Medulla oblongata (tissue), 1 donor: ENCODE measurements around the gene TXLNG.

Experiments
- DNase-seq: peaks from one replicate; pipeline ENCODE4 v3.0.0-alpha.2; 2015; ENCODE audit errors: extremely low spot score

TXLNG gene

GRCh38 chrX:16785247-16786138, 773 bp upstream of the TXLNG start:
- DNase-seq: no peak

DNA sequence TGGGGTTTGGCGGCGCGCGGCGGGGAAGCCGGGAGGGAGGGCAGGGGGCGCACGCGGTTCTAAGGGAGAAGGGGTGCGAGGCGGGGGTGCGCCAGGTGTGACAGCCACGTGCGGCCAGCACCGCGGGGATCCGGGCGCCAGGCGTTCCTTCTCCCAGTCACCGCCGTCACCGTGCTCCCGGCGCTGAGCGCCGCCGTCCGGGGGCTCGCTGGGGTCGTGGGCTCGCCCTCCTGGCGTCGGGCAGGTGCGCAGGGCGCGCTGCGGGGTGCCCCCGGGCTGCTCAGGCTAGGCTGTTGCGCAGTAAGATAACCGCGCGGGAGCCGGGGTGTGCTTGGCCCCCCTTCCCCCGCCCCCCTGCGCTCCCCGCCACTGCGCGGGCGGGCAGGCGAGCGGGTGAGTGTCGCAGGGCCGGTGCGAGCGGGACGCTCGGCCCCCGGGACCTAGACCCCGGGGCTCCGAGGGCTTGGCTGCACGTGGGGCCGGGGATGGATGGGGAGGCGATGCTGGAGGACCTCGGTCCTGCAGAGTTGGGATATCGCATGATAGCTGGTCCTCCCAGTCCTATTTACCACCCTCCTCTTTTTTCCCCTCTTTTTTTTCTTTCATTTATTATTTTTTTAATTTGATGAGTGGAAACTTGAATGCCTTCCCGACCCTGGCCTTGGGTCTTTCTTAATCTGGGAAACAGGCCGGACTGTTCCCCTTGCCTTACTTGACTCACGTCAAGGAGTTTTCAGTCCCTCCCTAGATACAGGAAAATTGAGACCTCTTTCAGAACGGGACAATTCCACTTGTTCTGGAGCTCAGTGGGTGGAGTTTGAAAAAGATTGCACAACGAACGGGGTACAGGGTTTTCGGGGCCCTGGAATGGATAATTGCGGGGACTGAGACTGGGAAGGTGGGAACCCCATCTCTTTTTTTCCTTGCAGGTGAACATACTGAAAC, 797 bp downstream of the TXLNG start:
- no peak for DNase-seq

DNA sequence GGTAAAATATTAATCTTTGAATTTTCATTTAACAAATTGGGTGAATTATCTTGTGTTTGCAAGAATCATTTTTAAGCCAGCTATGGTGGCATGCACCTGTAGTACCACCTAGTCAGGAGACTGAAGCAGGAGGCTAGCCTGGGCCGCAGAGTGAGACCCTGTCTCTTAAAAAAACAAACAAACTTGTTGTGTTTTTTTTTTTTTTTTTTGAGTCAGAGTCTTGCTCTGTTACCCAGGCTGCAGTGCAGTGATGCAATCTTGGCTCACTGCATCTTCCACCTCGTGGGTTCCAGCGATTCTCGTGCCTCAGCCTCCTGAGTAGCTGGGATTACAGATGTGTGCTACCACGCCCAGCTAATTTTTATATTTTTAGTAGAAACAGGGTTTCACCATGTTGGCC, 2.2 kb downstream of the TXLNG start:
- no peak for DNase-seq

GRCh38 chrX:16796298-16796697, 10.0 kb downstream of the TXLNG start:
- no peak for DNase-seq

GRCh38 chrX:16797358-16797757, 11.1 kb downstream of the TXLNG start:
- peak; percentile 55 for DNase-seq

DNA sequence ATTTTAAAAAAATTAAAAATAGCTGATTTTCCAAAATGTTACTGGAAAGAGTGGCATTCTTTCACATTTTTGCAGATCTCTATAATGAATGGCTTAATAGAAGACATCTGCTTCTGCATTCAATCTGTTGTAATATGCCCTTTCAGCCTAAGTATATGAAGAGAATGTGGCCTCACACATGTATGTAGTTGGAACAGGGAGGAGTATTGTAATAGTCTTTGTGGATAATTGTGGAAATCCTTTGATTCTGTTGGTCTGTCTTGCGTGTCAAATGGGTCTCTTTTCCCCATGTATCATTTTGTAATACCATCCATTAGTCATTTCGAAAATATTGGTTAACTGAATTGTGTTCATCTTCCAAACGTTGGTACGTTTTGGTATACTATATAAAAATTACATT, 11.6 kb downstream of the TXLNG start:
- no peak for DNase-seq

- no peak for DNase-seq
Observed at GRCh38 chrX:16804923-16805464, 18.7 kb downstream of the TXLNG start.

- DNase-seq: no peak
Observed at GRCh38 chrX:16807548-16807947, 21.3 kb downstream of the TXLNG start.

DNA sequence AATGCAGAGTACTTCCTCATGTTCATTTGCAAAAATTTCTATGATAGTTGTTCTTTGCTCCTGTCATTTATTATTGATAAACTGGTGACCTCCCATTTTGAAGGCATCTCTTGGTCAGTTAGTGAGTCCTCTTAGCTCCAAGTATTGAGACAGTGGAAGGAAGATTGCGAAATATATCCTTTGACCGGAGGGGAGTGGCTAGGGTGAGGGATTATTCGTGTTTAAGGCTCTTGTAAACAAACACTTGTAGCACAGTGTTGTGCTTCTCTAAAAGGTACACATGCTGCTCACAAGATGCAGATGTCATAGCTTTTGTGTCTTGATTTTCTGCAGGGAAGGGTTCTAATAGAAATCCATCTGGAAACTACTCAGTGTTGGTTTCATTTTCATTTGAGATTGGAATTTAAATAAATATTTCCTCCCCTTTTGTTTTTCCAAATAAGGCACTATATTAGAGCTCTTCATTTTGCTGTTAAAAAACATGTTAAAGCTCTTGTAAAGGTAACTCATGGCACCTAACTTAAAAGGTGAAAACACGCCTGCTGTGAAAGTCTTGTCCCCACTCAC, 21.8 kb downstream of the TXLNG start:
- peak; percentile 16 for DNase-seq

DNA sequence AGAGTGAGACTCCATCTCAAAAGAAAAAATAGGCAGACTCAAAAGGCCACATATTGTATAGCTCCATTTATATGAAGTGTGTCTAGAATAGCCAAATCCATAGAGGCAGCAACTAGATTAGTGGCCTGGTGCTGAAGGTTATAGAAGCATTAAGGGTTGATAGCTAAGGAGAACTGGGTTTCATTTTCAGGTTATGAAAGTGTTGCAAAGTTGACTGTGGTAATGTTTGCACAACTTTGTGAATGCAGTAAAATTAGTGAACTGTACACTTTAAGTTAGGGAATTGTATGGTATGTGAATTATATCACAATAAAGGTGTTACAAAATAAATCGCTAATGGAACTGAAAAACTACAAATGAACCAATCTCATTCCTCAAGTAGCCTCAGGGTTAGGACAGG, 28.3 kb downstream of the TXLNG start:
- DNase-seq: no peak

DNA sequence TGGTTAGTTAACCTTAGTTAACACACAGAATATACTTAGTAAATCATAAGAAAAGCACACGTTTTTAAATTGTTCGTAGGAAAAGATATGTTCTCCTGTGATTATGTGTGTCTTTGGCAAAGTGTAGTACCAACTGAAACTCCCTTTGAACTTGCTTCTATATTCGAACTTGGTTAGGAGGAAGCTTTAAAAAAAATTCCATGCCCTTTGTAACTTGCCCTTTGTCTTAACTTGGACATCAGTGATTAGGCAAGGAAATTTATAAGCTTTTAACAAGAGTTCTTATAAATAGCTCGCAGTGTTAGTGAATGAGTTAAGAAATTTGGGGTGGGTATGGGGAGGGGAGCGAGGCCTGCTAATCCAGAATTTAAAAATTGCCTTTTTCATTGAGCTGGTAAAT, 33.4 kb downstream of the TXLNG start:
- no peak for DNase-seq

DNA sequence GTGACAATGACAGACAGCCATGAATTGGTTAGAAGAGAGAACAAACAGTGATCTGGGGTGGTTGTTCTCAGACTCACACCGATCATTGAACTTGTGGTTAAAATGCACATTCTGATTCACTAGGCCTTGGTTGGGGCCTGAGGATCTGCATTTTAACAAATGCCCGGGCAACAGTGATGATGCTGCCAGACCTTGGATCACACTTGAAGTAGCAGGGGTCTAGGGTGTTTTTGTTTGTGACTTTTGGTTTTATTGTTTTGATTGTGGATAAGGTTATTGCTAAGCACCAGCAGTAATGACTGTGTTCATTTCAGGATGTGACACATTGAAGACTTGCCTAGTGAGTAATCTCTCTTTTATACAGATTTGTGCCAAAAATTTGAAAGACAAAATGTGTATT, 36.5 kb downstream of the TXLNG start:
- DNase-seq: no peak

DNA sequence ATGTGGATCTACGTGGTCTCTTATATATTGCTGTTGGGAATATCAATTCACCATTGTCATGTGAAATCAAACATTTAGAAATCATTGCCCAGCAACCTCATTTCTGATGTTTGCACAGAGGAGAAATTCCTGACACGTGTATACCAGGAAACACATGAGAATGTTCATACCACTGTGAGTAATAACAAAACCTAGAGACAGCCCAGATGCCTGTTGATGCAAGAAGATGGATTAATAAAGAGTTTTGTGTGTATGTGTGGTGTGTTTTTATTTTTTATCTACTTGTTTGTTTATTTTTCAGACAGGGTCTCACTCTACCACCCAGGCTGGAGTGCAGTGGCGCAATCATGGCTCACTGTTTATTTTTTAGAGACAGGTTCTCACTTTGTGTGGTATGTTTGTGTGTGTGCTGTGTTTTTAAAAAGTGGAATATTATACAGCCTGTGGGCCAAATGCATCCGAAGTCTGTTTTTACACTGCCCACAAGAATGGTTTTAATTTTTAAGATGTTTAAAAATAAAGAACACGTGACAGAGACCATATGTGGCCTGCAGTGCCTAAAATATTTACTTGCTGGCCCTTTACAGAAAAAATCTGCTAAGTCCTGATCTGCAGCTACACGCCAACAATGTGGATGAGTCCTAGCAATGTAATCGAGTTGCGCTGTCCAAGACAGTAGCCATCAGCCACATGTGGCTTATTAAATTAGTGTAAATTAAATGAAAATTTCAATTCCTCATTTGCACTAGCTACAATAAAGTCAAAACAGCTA, 39.2 kb downstream of the TXLNG start:
- DNase-seq: no peak

- DNase-seq: peak; percentile 48
Observed at GRCh38 chrX:16826207-16826606, 39.9 kb downstream of the TXLNG start.

- no peak for DNase-seq
Observed at GRCh38 chrX:16827225-16827624, 41.0 kb downstream of the TXLNG start.

DNA sequence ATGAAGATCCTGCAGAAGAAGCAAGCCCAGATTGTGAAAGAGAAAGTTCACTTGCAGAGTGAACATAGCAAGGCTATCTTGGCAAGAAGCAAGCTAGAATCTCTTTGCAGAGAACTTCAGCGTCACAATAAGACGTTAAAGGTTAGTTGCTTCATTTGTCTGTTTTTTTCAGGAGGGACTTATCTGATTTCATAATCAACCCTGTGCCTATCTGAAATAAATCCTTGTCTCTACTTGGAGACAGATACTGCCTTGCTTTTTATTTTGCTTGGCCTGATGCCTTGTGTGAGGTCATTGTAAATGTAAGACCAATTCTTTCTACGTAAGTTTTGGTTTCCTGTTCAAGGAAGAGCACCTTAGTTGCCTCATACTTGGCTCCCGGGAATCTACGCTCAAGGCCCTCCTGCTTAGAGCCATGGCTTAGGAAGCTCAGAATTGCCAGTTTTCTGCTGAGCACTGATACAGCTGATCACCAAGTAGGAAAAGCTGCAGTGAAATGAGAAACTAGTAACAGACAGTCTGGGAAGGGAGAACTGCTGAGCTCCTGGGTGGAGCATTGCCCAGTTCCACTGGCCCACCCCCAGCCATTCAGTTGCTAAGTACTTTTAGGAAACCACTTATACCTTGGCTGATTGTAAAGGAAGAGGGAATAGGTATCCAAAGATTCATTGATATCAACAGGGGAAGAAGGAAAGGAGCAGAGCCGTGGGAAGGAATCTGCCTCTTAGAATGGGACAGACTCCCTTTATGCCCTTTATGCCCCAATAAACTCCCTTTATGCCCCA, 42.0 kb downstream of the TXLNG start:
- peak; percentile 16 for DNase-seq

- DNase-seq: no peak
Observed at GRCh38 chrX:16832301-16832700, 46.0 kb downstream of the TXLNG start.

- no peak for DNase-seq
Observed at GRCh38 chrX:16834806-16835205, 48.5 kb downstream of the TXLNG start.

- DNase-seq: no peak
Observed at GRCh38 chrX:16836371-16836770, 50.1 kb downstream of the TXLNG start.
